ENCODE measurements around the gene DNAH14.

Gene DNAH14

GRCh38 chr1:225049594-225049993, 120.1 kb downstream of the DNAH14 start:
- TF ChIP-seq NFIC (IDR thresholded peaks at IDR 0.05) (no peak), CEBPB (IDR thresholded peaks at IDR 0.05) (no peak), RAD21 (IDR thresholded peaks at IDR 0.05; ENCODE audit: low read depth) (no peak), EGR1 (IDR thresholded peaks at IDR 0.05) (no peak), ZBTB7A (IDR thresholded peaks at IDR 0.05; ENCODE audit: low read depth) (no peak)
- TF ChIP-seq, protein P1, sequence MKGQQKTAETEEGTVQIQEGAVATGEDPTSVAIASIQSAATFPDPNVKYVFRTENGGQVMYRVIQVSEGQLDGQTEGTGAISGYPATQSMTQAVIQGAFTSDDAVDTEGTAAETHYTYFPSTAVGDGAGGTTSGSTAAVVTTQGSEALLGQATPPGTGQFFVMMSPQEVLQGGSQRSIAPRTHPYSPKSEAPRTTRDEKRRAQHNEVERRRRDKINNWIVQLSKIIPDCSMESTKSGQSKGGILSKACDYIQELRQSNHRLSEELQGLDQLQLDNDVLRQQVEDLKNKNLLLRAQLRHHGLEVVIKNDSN (IDR thresholded peaks at IDR 0.05), result no peak

DNA sequence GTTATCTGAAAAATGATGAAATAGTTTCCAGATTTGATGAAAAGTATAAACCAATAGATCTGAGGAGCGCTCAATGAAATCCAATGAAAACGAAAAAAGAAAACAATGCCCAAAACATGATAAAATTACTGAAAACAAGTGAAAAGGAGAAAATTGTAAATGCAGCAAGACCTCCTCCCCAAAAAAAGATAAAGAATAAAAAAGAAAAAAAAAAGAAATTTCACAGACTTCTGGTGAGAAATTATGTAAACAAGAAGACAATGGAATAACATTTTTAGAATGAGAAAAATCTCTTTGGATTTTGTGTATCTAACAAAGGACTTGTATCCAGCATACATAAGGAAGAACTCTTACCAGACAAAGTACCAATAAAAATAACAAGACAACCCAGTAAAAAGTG, 134.2 kb downstream of the DNAH14 start:
- TF ChIP-seq TAF1 (IDR thresholded peaks at IDR 0.05; ENCODE audit: low read depth), result no peak
- no peak for TF ChIP-seq YY1 (IDR thresholded peaks at IDR 0.05; ENCODE audit: low read depth)
- no peak for TF ChIP-seq REST (IDR thresholded peaks at IDR 0.05; ENCODE audit: low read depth)
- TF ChIP-seq TCF12 (IDR thresholded peaks at IDR 0.05; ENCODE audit: low read depth), result no peak
- TF ChIP-seq, protein P1 (IDR thresholded peaks at IDR 0.05), result no peak
- TF ChIP-seq ZBTB7A (IDR thresholded peaks at IDR 0.05; ENCODE audit: low read depth), result no peak
- TF ChIP-seq, protein P2, sequence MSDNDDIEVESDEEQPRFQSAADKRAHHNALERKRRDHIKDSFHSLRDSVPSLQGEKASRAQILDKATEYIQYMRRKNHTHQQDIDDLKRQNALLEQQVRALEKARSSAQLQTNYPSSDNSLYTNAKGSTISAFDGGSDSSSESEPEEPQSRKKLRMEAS (IDR thresholded peaks at IDR 0.05), result no peak
- no peak for TF ChIP-seq EP300 (IDR thresholded peaks at IDR 0.05; ENCODE audit: borderline replicate concordance)
- TF ChIP-seq FOXM1 (IDR thresholded peaks at IDR 0.05; ENCODE audit: borderline replicate concordance, low read depth), result no peak
- TF ChIP-seq TEAD4 (IDR thresholded peaks at IDR 0.05), result no peak
- TF ChIP-seq RAD21 (IDR thresholded peaks at IDR 0.05; ENCODE audit: low read depth), result no peak

DNA sequence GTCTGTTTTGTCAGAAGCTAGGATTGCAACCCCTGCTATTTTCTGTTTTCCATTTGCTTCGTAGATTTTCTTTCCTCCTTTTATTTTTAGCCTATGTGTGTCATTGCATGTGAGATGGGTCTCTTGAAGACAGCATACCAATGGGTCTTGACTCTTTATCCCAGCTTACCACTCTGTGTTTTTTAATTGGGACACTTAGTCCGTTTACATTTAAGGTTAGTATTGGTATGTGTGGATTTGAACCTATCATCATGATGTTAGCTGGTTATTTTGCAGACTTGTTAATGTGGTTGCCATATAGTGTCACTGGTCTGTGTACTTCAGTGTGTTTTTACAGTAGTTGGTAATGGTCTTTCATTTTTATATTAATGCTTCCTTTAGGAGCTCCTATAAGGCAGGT, 141.5 kb downstream of the DNAH14 start:
- no peak for TF ChIP-seq YY1 (IDR thresholded peaks at IDR 0.05; ENCODE audit: low read depth)

GRCh38 chr1:225097175-225097574, 167.7 kb downstream of the DNAH14 start:
- no peak for TF ChIP-seq RAD21 (IDR thresholded peaks at IDR 0.05; ENCODE audit: low read depth)
- no peak for TF ChIP-seq CEBPB (IDR thresholded peaks at IDR 0.05)
- TF ChIP-seq NFIC (IDR thresholded peaks at IDR 0.05), result no peak
- TF ChIP-seq, protein P1 (IDR thresholded peaks at IDR 0.05), result no peak
- TF ChIP-seq YY1 (IDR thresholded peaks at IDR 0.05; ENCODE audit: low read depth), result no peak
- no peak for TF ChIP-seq REST (IDR thresholded peaks at IDR 0.05; ENCODE audit: low read depth)

- TF ChIP-seq REST (IDR thresholded peaks at IDR 0.05; ENCODE audit: low read depth) (peak; percentile 76), NFIC (IDR thresholded peaks at IDR 0.05) (no peak)
Observed at GRCh38 chr1:225111000-225111399, 181.5 kb downstream of the DNAH14 start.

DNA sequence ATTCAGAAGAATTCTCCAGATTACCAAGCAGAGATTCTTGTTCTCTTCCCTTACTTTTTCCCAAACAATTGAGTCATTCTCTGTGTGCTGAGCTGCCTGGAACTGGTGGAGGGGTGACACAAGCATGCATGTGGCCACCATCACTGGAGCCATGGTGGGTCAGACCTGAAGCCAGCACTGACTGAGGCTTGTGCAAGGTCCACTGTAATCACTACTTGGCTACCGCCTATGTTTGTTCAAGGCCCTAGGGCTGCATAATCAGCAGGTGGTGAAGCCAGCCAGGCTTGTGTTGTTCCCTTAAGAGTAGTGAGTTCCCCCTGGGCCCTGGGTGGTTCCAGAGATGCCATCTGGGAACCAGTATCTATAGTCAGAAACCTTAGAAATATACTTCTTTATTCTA, 183.8 kb downstream of the DNAH14 start:
- TF ChIP-seq NFIC (IDR thresholded peaks at IDR 0.05) (no peak), ZBTB7A (IDR thresholded peaks at IDR 0.05; ENCODE audit: low read depth) (no peak), FOXM1 (IDR thresholded peaks at IDR 0.05; ENCODE audit: borderline replicate concordance, low read depth) (no peak), REST (IDR thresholded peaks at IDR 0.05; ENCODE audit: low read depth) (no peak), RAD21 (IDR thresholded peaks at IDR 0.05; ENCODE audit: low read depth) (no peak), TAF1 (IDR thresholded peaks at IDR 0.05; ENCODE audit: low read depth) (no peak), YY1 (IDR thresholded peaks at IDR 0.05; ENCODE audit: low read depth) (no peak), EP300 (IDR thresholded peaks at IDR 0.05; ENCODE audit: borderline replicate concordance) (no peak), TEAD4 (IDR thresholded peaks at IDR 0.05) (no peak), CEBPB (IDR thresholded peaks at IDR 0.05) (no peak), TCF12 (IDR thresholded peaks at IDR 0.05; ENCODE audit: low read depth) (no peak)
- TF ChIP-seq, protein P2 (IDR thresholded peaks at IDR 0.05), result no peak
- TF ChIP-seq, protein P1 (IDR thresholded peaks at IDR 0.05), result no peak

Data from Ishikawa (cell line).